Endodermal cell (in vitro differentiated cells): ENCODE results near the gene MYH6. TPM values are rescaled to one million over a fixed set of nuclear protein-coding genes. Genes with fewer than 3 reads are reported as not detected.

Experiments
- DNase-seq: peaks from one replicate; pipeline ENCODE4 v3.0.0-alpha.2; 2017
- H3K27ac ChIP-seq: 2 replicates; pipeline ENCODE4 v1.5.1; 2013; ENCODE audit warnings: mild to moderate bottlenecking, low read depth, low read length, moderate library complexity
- H3K27me3 ChIP-seq: 2 replicates; pipeline ENCODE4 v1.6.1; 2013; ENCODE audit warnings: mild to moderate bottlenecking, low read length, moderate library complexity; ENCODE audit not compliant: insufficient read depth, control insufficient read depth, poor library complexity, severe bottlenecking
- H3K36me3 ChIP-seq: 2 replicates; pipeline ENCODE4 v1.7.0; 2013; ENCODE audit warnings: mild to moderate bottlenecking, low read length, moderate library complexity; ENCODE audit not compliant: control insufficient read depth, insufficient read depth
- H3K4me1 ChIP-seq: one replicate; pipeline ENCODE4 v1.7.0; 2013; ENCODE audit warnings: low read length; ENCODE audit not compliant: control insufficient read depth, insufficient read depth
- H3K4me3 ChIP-seq: 2 replicates; pipeline ENCODE4 v1.5.1; 2013; ENCODE audit warnings: mild to moderate bottlenecking, low read length, moderate library complexity
- H3K9ac ChIP-seq: 2 replicates; pipeline ENCODE4 v1.6.1; 2013; ENCODE audit warnings: mild to moderate bottlenecking, low read length, moderate library complexity; ENCODE audit not compliant: poor library complexity, severe bottlenecking; ENCODE audit errors: extremely low read depth
- H3K9me3 ChIP-seq: 2 replicates; pipeline ENCODE4 v1.6.1; 2013; ENCODE audit warnings: mild to moderate bottlenecking, low read length, moderate library complexity; ENCODE audit not compliant: control insufficient read depth
- H3K27ac Mint-ChIP-seq: 2 replicates; pipeline ENCODE4 v1.8.0; 2020; ENCODE audit warnings: mixed read lengths
- H3K27me3 Mint-ChIP-seq: 2 replicates; pipeline ENCODE4 v1.8.0; 2021; ENCODE audit warnings: mild to moderate bottlenecking, mixed read lengths; ENCODE audit not compliant: insufficient read depth
- H3K36me3 Mint-ChIP-seq: 2 replicates; pipeline ENCODE4 v1.8.0; 2020; ENCODE audit warnings: low read depth, mixed read lengths
- H3K4me1 Mint-ChIP-seq: 2 replicates; pipeline ENCODE4 v1.8.0; 2020; ENCODE audit warnings: mixed read lengths
- H3K4me3 Mint-ChIP-seq: 2 replicates; pipeline ENCODE4 v1.8.0; 2020; ENCODE audit warnings: mild to moderate bottlenecking, moderate library complexity, mixed read lengths
- H3K9me3 Mint-ChIP-seq: 2 replicates; pipeline ENCODE4 v1.8.0; 2020; ENCODE audit warnings: mild to moderate bottlenecking, mixed read lengths
- WGBS, 2 experiments: methylation state at CpG; one replicate each; pipeline versions ENCODE4 v1.1.5 to v1.1.7; 2013; ENCODE audit warnings: missing lambda C conversion rate in 2 of 2, mixed read lengths in 1 of 2; ENCODE audit not compliant: insufficient coverage in 1 of 2, insufficient read length in 1 of 2; 5-methylcytosine and 5-hydroxymethylcytosine counted together
- total RNA-seq, 2 donors: library from RNA; stranded (reverse); fragmentation: NEBNext Ultra II Directional in 1 of 2; extraction: Animal tissue kit (Norgen Biotek cat#: 25700) in 1 of 2; gene quantifications; 2 replicates in 1 of 2; 3 replicates in 1 of 2; pipeline ENCODE4 v1.2.1, GENCODE V29; 2021
- TF ChIP-seq, protein P1 (sequence below): fragments of 200-600 bp; sonication (generic); conservative IDR thresholded peaks from 2 replicates; pipeline ENCODE4 v1.5.0; 2021; ENCODE audit warnings: antibody characterized with exemption, mild to moderate bottlenecking

MYH6 gene
- total RNA-seq, 2 donors from 2014 or later: not detected

DNA sequence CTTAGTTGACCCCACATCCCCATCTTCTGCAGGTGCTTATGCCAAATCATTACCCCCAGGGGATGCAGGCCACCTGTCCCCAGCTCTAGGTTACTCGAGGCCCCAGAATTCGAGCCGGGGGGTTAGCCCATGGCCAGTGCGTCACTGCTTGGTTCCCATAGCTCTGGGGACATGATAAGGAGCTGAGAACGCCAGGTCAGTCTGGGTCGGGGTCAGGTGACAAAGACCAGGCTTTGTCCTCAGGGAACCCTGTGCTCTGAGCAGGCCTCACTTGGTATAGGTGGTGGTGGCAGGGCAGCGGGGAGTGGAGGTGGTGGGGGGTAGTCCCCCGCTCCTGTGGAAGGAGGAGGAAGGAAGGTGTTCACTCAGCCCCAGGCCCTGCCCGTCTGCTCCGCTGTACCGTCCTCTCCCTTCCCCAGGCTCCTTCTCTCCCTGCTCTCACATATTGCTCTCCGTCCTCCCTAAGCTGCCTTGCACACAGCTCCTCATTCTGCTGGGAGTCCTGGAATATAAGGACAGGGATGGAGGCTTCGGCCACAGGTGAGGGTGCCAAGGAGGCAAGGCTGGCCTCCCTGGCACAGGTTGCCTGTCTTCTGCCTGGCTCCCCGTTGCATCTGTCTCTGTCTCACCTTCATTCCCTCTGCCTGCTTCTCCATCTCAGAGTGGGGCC, 2.0 kb upstream of the MYH6 start:
- peaks cover 27% of the 10 kb centered on the region for H3K27me3 Mint-ChIP-seq
- DNase-seq: no peak
- TF ChIP-seq, protein P1, sequence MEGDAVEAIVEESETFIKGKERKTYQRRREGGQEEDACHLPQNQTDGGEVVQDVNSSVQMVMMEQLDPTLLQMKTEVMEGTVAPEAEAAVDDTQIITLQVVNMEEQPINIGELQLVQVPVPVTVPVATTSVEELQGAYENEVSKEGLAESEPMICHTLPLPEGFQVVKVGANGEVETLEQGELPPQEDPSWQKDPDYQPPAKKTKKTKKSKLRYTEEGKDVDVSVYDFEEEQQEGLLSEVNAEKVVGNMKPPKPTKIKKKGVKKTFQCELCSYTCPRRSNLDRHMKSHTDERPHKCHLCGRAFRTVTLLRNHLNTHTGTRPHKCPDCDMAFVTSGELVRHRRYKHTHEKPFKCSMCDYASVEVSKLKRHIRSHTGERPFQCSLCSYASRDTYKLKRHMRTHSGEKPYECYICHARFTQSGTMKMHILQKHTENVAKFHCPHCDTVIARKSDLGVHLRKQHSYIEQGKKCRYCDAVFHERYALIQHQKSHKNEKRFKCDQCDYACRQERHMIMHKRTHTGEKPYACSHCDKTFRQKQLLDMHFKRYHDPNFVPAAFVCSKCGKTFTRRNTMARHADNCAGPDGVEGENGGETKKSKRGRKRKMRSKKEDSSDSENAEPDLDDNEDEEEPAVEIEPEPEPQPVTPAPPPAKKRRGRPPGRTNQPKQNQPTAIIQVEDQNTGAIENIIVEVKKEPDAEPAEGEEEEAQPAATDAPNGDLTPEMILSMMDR: no peak
- no peaks in the 10 kb centered on the region for H3K36me3 Mint-ChIP-seq
- no peak overlapping the region for H3K27ac Mint-ChIP-seq
- H3K4me1 ChIP-seq: no peaks in the 10 kb centered on the region
- H3K9ac ChIP-seq: no peak overlapping the region
- no peak overlapping the region for H3K27ac ChIP-seq
- no peak overlapping the region for H3K4me3 ChIP-seq
- WGBS, 2 experiments: 93 to 94% methylated on average over 5 to 13 of the region's 14 CpGs
- no peaks in the 10 kb centered on the region for H3K4me1 Mint-ChIP-seq
- no peaks in the 10 kb centered on the region for H3K9me3 Mint-ChIP-seq
- H3K9me3 ChIP-seq: no peaks in the 10 kb centered on the region
- H3K27me3 ChIP-seq: peaks cover 8% of the 10 kb centered on the region
- no peaks in the 10 kb centered on the region for H3K36me3 ChIP-seq
- no peak overlapping the region for H3K4me3 Mint-ChIP-seq

DNA sequence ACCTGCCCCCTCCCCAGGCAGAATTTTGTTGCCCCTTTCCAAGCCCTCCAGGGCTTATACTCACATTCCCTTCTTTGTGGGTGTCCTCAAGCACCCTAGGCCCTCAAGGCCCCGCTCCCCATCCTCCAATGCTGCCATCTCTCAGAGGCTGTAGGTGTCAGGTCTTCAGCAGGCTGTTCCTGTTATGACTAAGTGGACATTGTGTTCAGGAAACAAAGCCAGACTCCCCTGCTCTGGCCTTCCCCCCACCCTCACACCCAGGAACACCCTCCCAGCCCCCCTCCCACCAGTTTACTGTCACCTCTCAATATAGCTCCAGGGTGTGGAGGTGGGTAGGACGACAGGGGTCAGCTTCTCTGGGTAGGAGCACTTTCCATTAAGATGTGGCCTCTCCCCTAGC, 1.4 kb upstream of the MYH6 start:
- no peak overlapping the region for H3K9ac ChIP-seq
- no peak for DNase-seq
- no peak overlapping the region for H3K4me3 Mint-ChIP-seq
- H3K4me3 ChIP-seq: no peak overlapping the region
- TF ChIP-seq, protein P1: no peak
- H3K9me3 Mint-ChIP-seq: no peaks in the 10 kb centered on the region
- H3K27ac Mint-ChIP-seq: no peak overlapping the region
- H3K9me3 ChIP-seq: no peaks in the 10 kb centered on the region
- no peaks in the 10 kb centered on the region for H3K4me1 ChIP-seq
- H3K27me3 ChIP-seq: peaks cover 8% of the 10 kb centered on the region
- H3K36me3 Mint-ChIP-seq: no peaks in the 10 kb centered on the region
- no peaks in the 10 kb centered on the region for H3K4me1 Mint-ChIP-seq
- peaks cover 28% of the 10 kb centered on the region for H3K27me3 Mint-ChIP-seq
- no peaks in the 10 kb centered on the region for H3K36me3 ChIP-seq
- WGBS, 2 experiments: 74% methylated on average over 2 of the region's 2 CpGs; no CpG with 5 or more reads in 1 of the 2 experiments
- H3K27ac ChIP-seq: no peak overlapping the region

DNA sequence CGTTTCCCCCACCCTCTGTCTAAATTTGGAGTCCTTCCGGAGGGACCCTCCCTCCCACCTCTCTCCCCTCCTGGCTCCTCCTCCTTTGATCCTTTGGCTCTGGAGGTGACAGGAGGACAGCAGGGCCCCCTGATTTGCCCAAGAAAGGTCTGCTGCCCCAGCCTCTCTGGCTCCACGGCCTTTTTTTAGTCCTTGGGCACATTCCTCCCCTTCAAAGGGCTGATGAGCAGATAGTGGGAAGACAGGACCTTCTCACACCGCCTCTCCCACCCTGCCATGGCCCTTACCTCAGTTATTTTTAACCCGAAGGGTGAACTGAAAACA, 196 bp upstream of the MYH6 start:
- Histone ChIP-seq H3K36me3 (no peaks in the 10 kb centered on the region), H3K9ac (no peak overlapping the region), H3K27ac (no peak overlapping the region), H3K27me3 (peaks cover 8% of the 10 kb centered on the region), H3K4me1 (no peaks in the 10 kb centered on the region), H3K9me3 (no peaks in the 10 kb centered on the region), H3K4me3 (no peak overlapping the region)
- Mint-ChIP-seq H3K4me1 (no peaks in the 10 kb centered on the region), H3K27me3 (peaks cover 36% of the 10 kb centered on the region), H3K4me3 (no peak overlapping the region), H3K27ac (no peak overlapping the region), H3K36me3 (no peaks in the 10 kb centered on the region), H3K9me3 (no peaks in the 10 kb centered on the region)
- no peak for DNase-seq
- TF ChIP-seq, protein P1: no peak
- WGBS, 2 experiments: 82 to 100% methylated on average over 1 to 5 of the region's 5 CpGs
